Measurements from ENCODE around the gene LYPD3. TPM values are rescaled to one million over a fixed set of nuclear protein-coding genes. Genes with fewer than 3 reads are reported as not detected.

LYPD3 gene
- total and polyA plus RNA-seq, 12 donors, result 0.14 to 0.75 (median 0.36) TPM; not detected in 2

DNA sequence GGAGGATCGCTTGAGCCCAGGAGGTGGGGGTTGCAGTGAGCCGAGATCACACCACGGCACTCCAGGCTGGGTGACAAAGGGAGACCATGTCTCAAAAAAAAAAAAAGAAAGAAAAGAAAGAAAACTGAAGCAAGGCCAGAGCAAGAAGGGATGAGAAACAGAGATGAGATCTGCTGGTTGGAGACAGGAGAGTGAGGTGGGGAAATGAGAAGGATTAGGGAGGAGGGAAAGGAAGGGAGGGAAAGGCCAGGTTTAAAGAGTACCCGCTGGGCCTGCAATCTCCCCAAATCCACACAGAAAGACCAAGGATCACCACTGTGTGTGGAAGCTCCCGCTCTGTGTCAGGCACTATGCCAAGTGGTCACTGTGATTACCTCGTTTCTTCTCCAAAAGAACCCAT lies 16.3 kb upstream of the LYPD3 start:
- DNase-seq (no peak), ATAC-seq (no peak)
- Histone ChIP-seq H3K27me3 (no peaks in the 10 kb centered on the region), H3K4me1 (no peaks in the 10 kb centered on the region), H3K9me3 (no peaks in the 10 kb centered on the region), H3K4me3 (no peak overlapping the region), H3K36me3 (peaks cover 0 to 19% (median 0%) of the 10 kb centered on the region in 9 donors), H3K27ac (no peak overlapping the region)
- WGBS, 2 donors, result 83 to 84% methylated on average over 6 of the region's 6 CpGs
- intact Hi-C loops (cut with DNase I), result no loop called here
- TF ChIP-seq, protein P1, sequence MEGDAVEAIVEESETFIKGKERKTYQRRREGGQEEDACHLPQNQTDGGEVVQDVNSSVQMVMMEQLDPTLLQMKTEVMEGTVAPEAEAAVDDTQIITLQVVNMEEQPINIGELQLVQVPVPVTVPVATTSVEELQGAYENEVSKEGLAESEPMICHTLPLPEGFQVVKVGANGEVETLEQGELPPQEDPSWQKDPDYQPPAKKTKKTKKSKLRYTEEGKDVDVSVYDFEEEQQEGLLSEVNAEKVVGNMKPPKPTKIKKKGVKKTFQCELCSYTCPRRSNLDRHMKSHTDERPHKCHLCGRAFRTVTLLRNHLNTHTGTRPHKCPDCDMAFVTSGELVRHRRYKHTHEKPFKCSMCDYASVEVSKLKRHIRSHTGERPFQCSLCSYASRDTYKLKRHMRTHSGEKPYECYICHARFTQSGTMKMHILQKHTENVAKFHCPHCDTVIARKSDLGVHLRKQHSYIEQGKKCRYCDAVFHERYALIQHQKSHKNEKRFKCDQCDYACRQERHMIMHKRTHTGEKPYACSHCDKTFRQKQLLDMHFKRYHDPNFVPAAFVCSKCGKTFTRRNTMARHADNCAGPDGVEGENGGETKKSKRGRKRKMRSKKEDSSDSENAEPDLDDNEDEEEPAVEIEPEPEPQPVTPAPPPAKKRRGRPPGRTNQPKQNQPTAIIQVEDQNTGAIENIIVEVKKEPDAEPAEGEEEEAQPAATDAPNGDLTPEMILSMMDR (IDR thresholded peaks at IDR 0.05), result no peak

DNA sequence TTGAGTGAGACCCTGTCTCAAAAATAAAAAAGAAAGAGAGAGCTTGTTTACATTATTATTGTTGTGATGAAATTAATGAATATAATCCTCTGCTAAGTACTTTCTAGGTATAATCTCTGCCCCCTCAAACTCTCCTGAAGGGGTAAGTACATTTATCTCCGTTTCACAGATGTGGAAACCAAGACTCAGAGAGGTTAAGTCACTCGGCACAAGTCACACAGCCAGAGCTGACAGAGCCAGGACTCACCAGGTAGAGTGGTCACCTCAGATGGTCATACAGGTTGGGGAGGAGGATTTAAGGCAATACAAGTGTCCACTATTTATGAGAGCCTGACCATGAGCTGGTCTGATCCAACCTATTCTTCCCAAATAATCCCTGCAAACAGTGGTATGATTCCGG lies 15.2 kb upstream of the LYPD3 start:
- H3K9me3 ChIP-seq, result no peaks in the 10 kb centered on the region
- no peak for ATAC-seq
- peaks cover 0 to 4% (median 3%) of the 10 kb centered on the region in 9 donors for H3K4me1 ChIP-seq
- H3K27me3 ChIP-seq, result no peaks in the 10 kb centered on the region
- no peak overlapping the region for H3K27ac ChIP-seq
- H3K4me3 ChIP-seq, result no peak overlapping the region
- TF ChIP-seq, protein P1 (IDR thresholded peaks at IDR 0.05), result no peak
- peaks cover 0 to 19% (median 0%) of the 10 kb centered on the region in 9 donors for H3K36me3 ChIP-seq
- DNase-seq, result no peak
- WGBS, 2 donors, result 94 to 100% methylated on average over 3 of the region's 3 CpGs
- intact Hi-C loops (cut with DNase I), result no loop called here

DNA sequence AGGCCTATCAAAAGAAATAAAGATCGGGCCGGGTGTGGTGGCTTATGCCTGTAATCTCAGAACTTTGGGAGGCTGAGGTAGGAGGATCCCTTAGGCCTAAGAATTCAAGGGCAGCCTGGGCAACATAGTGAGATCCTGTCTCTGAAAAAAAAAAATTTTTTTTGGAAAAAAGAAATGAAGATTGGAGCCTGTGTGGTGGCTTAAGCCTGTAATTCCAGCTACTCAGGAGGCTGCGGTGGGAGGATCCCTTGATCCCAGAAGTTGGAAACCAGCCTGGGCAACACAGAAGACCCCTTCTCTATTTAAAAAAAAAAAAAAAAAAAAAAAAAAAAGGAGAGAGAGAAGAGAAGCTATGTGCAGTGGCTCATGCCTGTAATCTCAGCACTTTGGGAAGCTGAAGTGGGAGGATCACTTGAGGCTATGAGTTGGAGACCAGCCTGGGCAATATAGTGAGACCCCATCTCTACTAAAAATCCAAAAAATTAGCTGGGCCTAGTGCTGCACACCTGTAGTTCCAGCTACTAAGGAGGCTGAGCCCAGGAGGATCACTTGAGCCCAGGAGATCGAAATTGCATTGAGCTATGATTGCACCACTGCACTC lies 14.7 kb upstream of the LYPD3 start:
- H3K36me3 ChIP-seq, result peaks cover 0 to 19% (median 0%) of the 10 kb centered on the region in 9 donors
- H3K9me3 ChIP-seq, result no peaks in the 10 kb centered on the region
- no peak overlapping the region for H3K27ac ChIP-seq
- 96 to 98% methylated on average over 4 of the region's 4 CpGs for WGBS, 2 donors
- no peaks in the 10 kb centered on the region for H3K27me3 ChIP-seq
- DNase-seq (no peak), ATAC-seq (no peak)
- intact Hi-C loops (cut with DNase I), result no loop called here
- peaks cover 0 to 8% (median 5%) of the 10 kb centered on the region in 9 donors for H3K4me1 ChIP-seq
- H3K4me3 ChIP-seq, result no peak overlapping the region
- TF ChIP-seq, protein P1 (IDR thresholded peaks at IDR 0.05), result no peak

DNA sequence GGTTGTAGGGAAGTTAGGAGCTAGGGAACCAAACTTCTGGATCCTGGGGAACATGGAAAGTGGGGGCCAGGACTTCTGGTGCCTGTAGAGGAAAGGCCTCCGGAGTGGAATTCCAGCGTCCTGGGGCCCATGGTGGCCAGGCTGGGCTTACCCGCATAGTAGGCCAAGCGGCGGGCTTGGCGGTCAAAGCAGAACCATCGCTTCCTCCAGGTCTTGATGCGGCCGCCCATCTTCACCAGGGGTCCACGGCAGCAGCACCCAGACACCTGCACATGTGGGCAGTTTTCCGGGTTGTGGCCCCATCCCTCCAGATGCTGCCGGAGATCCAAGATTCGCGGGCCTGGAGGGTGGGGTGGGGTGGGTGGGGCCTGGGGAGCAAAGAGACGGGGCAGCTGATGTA lies 13.8 kb upstream of the LYPD3 start:
- TF ChIP-seq, protein P1 (IDR thresholded peaks at IDR 0.05), result no peak
- Histone ChIP-seq H3K27me3 (no peaks in the 10 kb centered on the region), H3K27ac (no peak overlapping the region), H3K36me3 (peaks cover 0 to 19% (median 0%) of the 10 kb centered on the region in 9 donors), H3K4me1 (peaks cover 0 to 15% (median 10%) of the 10 kb centered on the region in 9 donors), H3K9me3 (no peaks in the 10 kb centered on the region), H3K4me3 (no peak overlapping the region)
- intact Hi-C loops (cut with DNase I), result no loop called here
- 93 to 94% methylated on average over 15 of the region's 15 CpGs for WGBS, 2 donors
- ATAC-seq, result no peak
- no peak for DNase-seq

Measured in heart right ventricle (tissue), 16 donors.